WERI-Rb-1 (cell line): ENCODE measurements around the gene SERPINE3.

Source experiments
- DNase-seq: peaks from one replicate; pipeline ENCODE4 v3.0.0-alpha.2; 2020
- H3K27ac ChIP-seq: fragments of 250-450 bp; sonication (Bioruptor Pico); 2 replicates; pipeline ENCODE4 v1.5.1; 2020; ENCODE audit warnings: mild to moderate bottlenecking, moderate library complexity
- H3K27me3 ChIP-seq: fragments of 250-450 bp; sonication (Bioruptor Pico); 2 replicates; pipeline ENCODE4 v1.5.1; 2021; ENCODE audit warnings: mild to moderate bottlenecking, low read depth, moderate library complexity; ENCODE audit not compliant: insufficient read depth, severe bottlenecking
- H3K36me3 ChIP-seq: fragments of 250-450 bp; sonication (Bioruptor Pico); 2 replicates; pipeline ENCODE4 v1.5.1; 2020; ENCODE audit warnings: mild to moderate bottlenecking, moderate library complexity
- H3K4me3 ChIP-seq: 2 replicates; pipeline ENCODE4 v1.5.1; 2011; ENCODE audit warnings: low read depth, mild to moderate bottlenecking, control low read depth, low read length
- H3K9me3 ChIP-seq: fragments of 250-450 bp; sonication (Bioruptor Pico); 2 replicates; pipeline ENCODE4 v1.5.1; 2021; ENCODE audit warnings: mild to moderate bottlenecking, moderate library complexity; ENCODE audit not compliant: severe bottlenecking
- TF ChIP-seq, protein P1 (sequence below): IDR thresholded peaks from 2 replicates; pipeline ENCODE4 v1.5.1; 2011; ENCODE audit warnings: low read depth, mild to moderate bottlenecking, control low read depth, inconsistent platforms, low read length

Gene SERPINE3

DNA sequence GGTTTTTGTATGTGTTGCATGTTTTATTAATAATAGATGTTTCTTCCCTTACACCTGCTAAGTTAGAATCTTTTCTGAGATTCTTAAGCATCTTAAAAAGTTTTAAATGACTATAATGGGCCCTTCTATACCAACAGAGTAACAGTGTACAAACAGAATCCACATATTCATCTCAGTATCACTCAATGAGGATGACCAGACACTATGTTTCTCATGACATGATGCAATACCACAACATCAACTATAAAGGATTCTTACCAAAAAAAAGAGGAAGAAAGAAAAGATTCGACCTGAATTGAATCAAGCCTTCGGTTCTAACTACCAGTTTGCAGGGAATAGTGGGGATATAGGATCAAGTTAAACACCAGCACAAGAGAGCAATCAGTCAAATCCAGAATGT lies 56.9 kb downstream of the SERPINE3 start:
- Histone ChIP-seq H3K27me3 (no peaks in the 10 kb centered on the region), H3K9me3 (no peaks in the 10 kb centered on the region), H3K36me3 (no peaks in the 10 kb centered on the region), H3K4me3 (no peak overlapping the region), H3K27ac (no peak overlapping the region)
- DNase-seq, result no peak
- TF ChIP-seq, protein P1, sequence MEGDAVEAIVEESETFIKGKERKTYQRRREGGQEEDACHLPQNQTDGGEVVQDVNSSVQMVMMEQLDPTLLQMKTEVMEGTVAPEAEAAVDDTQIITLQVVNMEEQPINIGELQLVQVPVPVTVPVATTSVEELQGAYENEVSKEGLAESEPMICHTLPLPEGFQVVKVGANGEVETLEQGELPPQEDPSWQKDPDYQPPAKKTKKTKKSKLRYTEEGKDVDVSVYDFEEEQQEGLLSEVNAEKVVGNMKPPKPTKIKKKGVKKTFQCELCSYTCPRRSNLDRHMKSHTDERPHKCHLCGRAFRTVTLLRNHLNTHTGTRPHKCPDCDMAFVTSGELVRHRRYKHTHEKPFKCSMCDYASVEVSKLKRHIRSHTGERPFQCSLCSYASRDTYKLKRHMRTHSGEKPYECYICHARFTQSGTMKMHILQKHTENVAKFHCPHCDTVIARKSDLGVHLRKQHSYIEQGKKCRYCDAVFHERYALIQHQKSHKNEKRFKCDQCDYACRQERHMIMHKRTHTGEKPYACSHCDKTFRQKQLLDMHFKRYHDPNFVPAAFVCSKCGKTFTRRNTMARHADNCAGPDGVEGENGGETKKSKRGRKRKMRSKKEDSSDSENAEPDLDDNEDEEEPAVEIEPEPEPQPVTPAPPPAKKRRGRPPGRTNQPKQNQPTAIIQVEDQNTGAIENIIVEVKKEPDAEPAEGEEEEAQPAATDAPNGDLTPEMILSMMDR, result no peak

DNA sequence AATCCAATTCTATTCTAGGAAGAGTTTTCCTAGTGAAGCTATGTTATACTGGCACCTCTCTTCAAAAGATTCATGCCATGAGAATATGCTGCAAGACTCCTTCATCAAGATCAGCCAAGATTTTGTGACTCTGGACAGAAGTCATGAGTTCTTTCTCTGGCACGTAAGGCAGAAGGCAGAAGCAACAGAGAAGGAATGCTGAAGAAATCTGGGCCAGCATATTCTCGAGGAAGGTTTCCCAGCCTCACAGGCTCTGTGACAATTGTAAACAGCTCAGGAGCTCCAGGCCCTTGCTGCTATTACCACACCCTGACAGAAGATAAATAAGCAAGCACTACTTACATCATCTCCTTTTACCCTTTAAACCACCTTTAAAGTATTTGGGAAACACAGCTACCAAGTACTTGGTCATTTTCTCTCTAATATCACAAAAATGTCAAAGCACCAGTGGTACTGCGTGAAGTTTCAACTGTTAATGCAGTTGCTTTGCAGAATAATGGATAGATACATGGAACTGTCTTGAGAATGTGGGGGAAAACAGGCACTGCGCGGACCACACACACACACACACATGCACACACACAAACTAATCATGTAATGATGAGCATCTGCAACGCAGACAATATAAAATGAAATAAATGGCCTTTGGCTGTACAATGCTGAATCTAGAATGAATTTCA lies 57.9 kb downstream of the SERPINE3 start:
- H3K9me3 ChIP-seq, result no peaks in the 10 kb centered on the region
- H3K4me3 ChIP-seq, result no peak overlapping the region
- TF ChIP-seq, protein P1, result no peak
- H3K27me3 ChIP-seq, result no peaks in the 10 kb centered on the region
- no peaks in the 10 kb centered on the region for H3K36me3 ChIP-seq
- DNase-seq, result no peak
- H3K27ac ChIP-seq, result no peak overlapping the region

DNA sequence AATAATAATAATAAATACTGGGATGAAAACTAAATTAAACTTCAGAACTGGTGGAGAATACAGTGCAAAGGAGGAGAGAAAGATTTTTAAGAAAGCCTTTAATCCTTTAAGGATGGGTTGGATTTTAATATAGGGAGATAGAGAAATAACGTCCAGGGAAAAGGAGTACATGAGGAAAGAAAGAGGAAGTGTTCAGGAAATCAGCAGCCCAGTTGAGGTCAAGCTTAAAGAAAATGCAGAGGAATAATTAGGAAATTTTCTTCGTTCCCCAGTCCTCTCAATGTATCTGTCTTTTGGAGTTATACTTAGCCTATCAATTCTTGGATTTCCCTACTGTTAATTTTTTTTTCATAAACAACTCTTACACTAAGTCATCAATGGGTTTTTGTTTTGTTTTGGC lies 65.7 kb downstream of the SERPINE3 start:
- TF ChIP-seq, protein P1, result no peak
- no peak for DNase-seq
- no peaks in the 10 kb centered on the region for H3K36me3 ChIP-seq
- H3K9me3 ChIP-seq, result no peaks in the 10 kb centered on the region
- no peak overlapping the region for H3K27ac ChIP-seq
- no peaks in the 10 kb centered on the region for H3K27me3 ChIP-seq
- H3K4me3 ChIP-seq, result no peak overlapping the region

DNA sequence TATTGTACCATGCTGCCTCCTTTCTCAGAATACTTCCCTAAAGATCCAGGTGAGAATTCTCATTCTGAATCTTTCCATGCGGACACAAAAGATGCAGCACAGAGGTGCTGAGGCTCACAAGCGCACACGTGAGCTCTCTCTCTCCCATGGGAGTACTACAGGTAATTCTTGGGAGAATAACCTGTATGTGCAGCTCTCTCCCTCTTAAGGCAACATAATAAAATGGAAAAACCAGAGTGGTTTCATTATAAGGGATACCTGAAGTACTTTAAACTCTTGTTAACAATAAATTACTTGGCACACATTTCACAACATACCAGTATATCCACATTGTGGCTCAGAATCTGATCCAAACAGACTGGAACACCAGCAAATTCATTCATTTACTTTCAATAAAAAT lies 72.9 kb downstream of the SERPINE3 start:
- no peaks in the 10 kb centered on the region for H3K27me3 ChIP-seq
- TF ChIP-seq, protein P1, result no peak
- DNase-seq, result no peak
- H3K4me3 ChIP-seq, result no peak overlapping the region
- H3K36me3 ChIP-seq, result no peaks in the 10 kb centered on the region
- no peaks in the 10 kb centered on the region for H3K9me3 ChIP-seq
- H3K27ac ChIP-seq, result no peak overlapping the region
